Activated B cell treated with CpG ODN at 0.5 μM for 24 hours (primary cell): Measurements from ENCODE around the gene HHLA2. TPM values are rescaled to one million over a fixed set of nuclear protein-coding genes. Genes with fewer than 3 reads are reported as not detected.
"Not testable (repeated sequence)": the region's sequence is repeated elsewhere in the genome, so short reads cannot be mapped to it uniquely, and the experiment has no call there.

Experiments used
- ATAC-seq: fragments of 200-7000 bp; cut with Tn5 transposase; one replicate; pipeline ENCODE4 v1.10.0; 2021; ENCODE audit warnings: low read depth, mild to moderate bottlenecking, moderate library complexity
- CTCF ChIA-PET: fragments of 350-600 bp; sonication (Branson Sonifier 250); formaldehyde crosslinking; loops from one replicate; lab custom pipeline; 2021; ENCODE audit warnings: antibody characterized with exemption; lab: Charles Lee
- POLR2A ChIA-PET: fragments of 350-600 bp; sonication (Branson Sonifier 250); formaldehyde crosslinking; loops from one replicate; lab custom pipeline; 2021; ENCODE audit warnings: antibody characterized with exemption; lab: Charles Lee
- DNase-seq: peaks from one replicate; pipeline ENCODE4 v3.0.0; 2022
- H3K27ac Mint-ChIP-seq: one replicate; pipeline ENCODE4 v1.8.0; 2020; ENCODE audit warnings: mixed read lengths
- H3K27me3 Mint-ChIP-seq: one replicate; pipeline ENCODE4 v1.8.0; 2021; ENCODE audit warnings: mixed read lengths
- H3K36me3 Mint-ChIP-seq: one replicate; pipeline ENCODE4 v1.8.0; 2021; ENCODE audit warnings: low read depth, mixed read lengths
- H3K4me1 Mint-ChIP-seq: one replicate; pipeline ENCODE4 v1.8.0; 2021; ENCODE audit warnings: mixed read lengths
- H3K4me3 Mint-ChIP-seq: one replicate; pipeline ENCODE4 v1.8.0; 2020; ENCODE audit warnings: mild to moderate bottlenecking, mixed read lengths
- H3K9me3 Mint-ChIP-seq: one replicate; pipeline ENCODE4 v1.8.0; 2020; ENCODE audit warnings: mixed read lengths
- CTCF ChIP-seq: fragments of 200-600 bp; IDR thresholded peaks from one replicate; pipeline ENCODE4 v1.8.0; 2022; ENCODE audit warnings: antibody characterized with exemption, mild to moderate bottlenecking
- intact Hi-C: fragments of 100-400 bp; cut with micrococcal nuclease; formaldehyde crosslinking; loops from one replicate; pipeline ENCODE4 v1.15.1; 2024
- total RNA-seq: library from RNA; stranded (reverse); gene quantifications from 2 replicates; pipeline ENCODE4 v1.2.3, GENCODE V29; 2022

The HHLA2 gene
- total RNA-seq, 1 donor from 2014 or later, result 1.00 TPM

GRCh38 chr3:108271626-108272025, 24.7 kb upstream of the HHLA2 start:
- peaks cover 2% of the 10 kb centered on the region for H3K36me3 Mint-ChIP-seq
- H3K9me3 Mint-ChIP-seq, result peaks cover 7% of the 10 kb centered on the region
- H3K27me3 Mint-ChIP-seq, result no peaks in the 10 kb centered on the region
- ATAC-seq (no peak), DNase-seq (no peak)
- POLR2A ChIA-PET, result no interaction called here
- CTCF ChIA-PET, result no interaction called here
- H3K27ac Mint-ChIP-seq, result no peak overlapping the region
- no peak overlapping the region for H3K4me3 Mint-ChIP-seq
- intact Hi-C loops, result no loop called here
- H3K4me1 Mint-ChIP-seq, result no peaks in the 10 kb centered on the region
- TF ChIP-seq CTCF, result no peak

GRCh38 chr3:108279066-108279465, 17.3 kb upstream of the HHLA2 start:
- peaks cover 14% of the 10 kb centered on the region for H3K9me3 Mint-ChIP-seq
- ATAC-seq, DNase-seq, H3K27me3 Mint-ChIP-seq, CTCF ChIA-PET, H3K27ac Mint-ChIP-seq, H3K4me3 Mint-ChIP-seq, POLR2A ChIA-PET, H3K36me3 Mint-ChIP-seq, intact Hi-C loops, H3K4me1 Mint-ChIP-seq: not testable (repeated sequence)

GRCh38 chr3:108280476-108280875, 15.9 kb upstream of the HHLA2 start:
- intact Hi-C loops, result no loop called here
- DNase-seq, result no peak
- no peak overlapping the region for H3K27ac Mint-ChIP-seq
- no peak for ATAC-seq
- CTCF ChIA-PET, result no interaction called here
- no peaks in the 10 kb centered on the region for H3K27me3 Mint-ChIP-seq
- POLR2A ChIA-PET, result no interaction called here
- H3K36me3 Mint-ChIP-seq, result peaks cover 6% of the 10 kb centered on the region
- H3K4me3 Mint-ChIP-seq, result no peak overlapping the region
- peaks cover 14% of the 10 kb centered on the region for H3K9me3 Mint-ChIP-seq
- no peak for TF ChIP-seq CTCF
- no peaks in the 10 kb centered on the region for H3K4me1 Mint-ChIP-seq

GRCh38 chr3:108281670-108282069, 14.7 kb upstream of the HHLA2 start:
- DNase-seq, result no peak
- ATAC-seq, result no peak
- H3K4me3 Mint-ChIP-seq, result no peak overlapping the region
- ChIA-PET CTCF (no interaction called here), POLR2A (no interaction called here)
- H3K9me3 Mint-ChIP-seq, result peaks cover 14% of the 10 kb centered on the region
- H3K4me1 Mint-ChIP-seq, result no peaks in the 10 kb centered on the region
- no peaks in the 10 kb centered on the region for H3K27me3 Mint-ChIP-seq
- no peak for TF ChIP-seq CTCF
- H3K27ac Mint-ChIP-seq, result no peak overlapping the region
- intact Hi-C loops, result loop anchor here (2.0 kb wide), 1 partner anchor 17 kb away; no protein-coding TSS in a partner anchor
- H3K36me3 Mint-ChIP-seq, result peaks cover 6% of the 10 kb centered on the region

- no peaks in the 10 kb centered on the region for H3K27me3 Mint-ChIP-seq
- H3K27ac Mint-ChIP-seq, result no peak overlapping the region
- ChIA-PET POLR2A (no interaction called here), CTCF (no interaction called here)
- ATAC-seq, result no peak
- intact Hi-C loops, result loop anchor here (2.0 kb wide), 1 partner anchor 16 kb away; no protein-coding TSS in a partner anchor
- no peak for TF ChIP-seq CTCF
- no peak overlapping the region for H3K4me3 Mint-ChIP-seq
- H3K4me1 Mint-ChIP-seq, result no peaks in the 10 kb centered on the region
- peaks cover 12% of the 10 kb centered on the region for H3K9me3 Mint-ChIP-seq
- no peak for DNase-seq
- peaks cover 6% of the 10 kb centered on the region for H3K36me3 Mint-ChIP-seq
Observed at GRCh38 chr3:108283006-108283405, 13.3 kb upstream of the HHLA2 start.

GRCh38 chr3:108283989-108284388, 12.4 kb upstream of the HHLA2 start:
- ChIA-PET CTCF (no interaction called here), POLR2A (no interaction called here)
- Mint-ChIP-seq H3K36me3 (peaks cover 4% of the 10 kb centered on the region), H3K4me3 (no peak overlapping the region), H3K27me3 (no peaks in the 10 kb centered on the region), H3K4me1 (no peaks in the 10 kb centered on the region), H3K9me3 (peaks cover 9% of the 10 kb centered on the region), H3K27ac (no peak overlapping the region)
- DNase-seq (no peak), ATAC-seq (no peak)
- intact Hi-C loops, result loop anchor here (2.0 kb wide), 1 partner anchor 15 kb away; no protein-coding TSS in a partner anchor
- TF ChIP-seq CTCF, result no peak
